Measurements from ENCODE around the gene DCP1A. TPM values are rescaled to one million over a fixed set of nuclear protein-coding genes. Genes with fewer than 3 reads are reported as not detected.

DCP1A gene
- total RNA-seq, 2 experiments from 2014 or later, result 21.8 to 23.2 TPM

- H3K4me2 ChIP-seq (ENCODE audit: low read length), result no peak overlapping the region
- intact Hi-C loops (cut with micrococcal nuclease; ENCODE audit: unreplicated experiment), result no loop called here
- no peak overlapping the region for H3K4me3 ChIP-seq (ENCODE audit: low read depth, low read length, poor library complexity, severe bottlenecking)
- no peaks in the 10 kb centered on the region for H4K20me1 ChIP-seq (ENCODE audit: insufficient read depth, low read length)
- peaks cover 6% of the 10 kb centered on the region for H3K4me1 ChIP-seq (ENCODE audit: insufficient read depth, low read length, poor library complexity, severe bottlenecking)
- peaks cover 95% of the 10 kb centered on the region for H3K36me3 ChIP-seq (ENCODE audit: insufficient read depth, low read length)
- ChIA-PET CTCF (ENCODE audit: unreplicated experiment) (no interaction called here), POLR2A (interaction anchor here (0.8 kb wide), 1 partner anchor 13 kb away, joined by 3 read pairs; no protein-coding TSS in a partner anchor)
- H3K9me2 ChIP-seq (ENCODE audit: insufficient read depth, low read length), result no peaks in the 10 kb centered on the region
- no peak overlapping the region for H2AFZ ChIP-seq (ENCODE audit: low read length)
- BruUV-seq (replicated peaks), result no TSS peak
- TF ChIP-seq EZH2phosphoT487 (IDR thresholded peaks at IDR 0.05; ENCODE audit: borderline replicate concordance, low read depth, low read length) (no peak), CTCF (conservative IDR thresholded peaks at IDR 0.05; ENCODE audit: low read length) (no peak; the same call in 1 of the 2 replicates)
- H3K79me2 ChIP-seq (ENCODE audit: insufficient read depth, low read depth, low read length), result no peaks in the 10 kb centered on the region
- no peaks in the 10 kb centered on the region for H3K9me3 ChIP-seq (ENCODE audit: low read length)
- DNase-seq (ENCODE audit: low spot score), result no peak
- no peak overlapping the region for H3K27ac ChIP-seq (ENCODE audit: low read depth, low read length, poor library complexity, severe bottlenecking)
These were observed 113.1 kb downstream of the DCP1A start for GRCh38 chr3:53234130-53234840.

Small RNAs within 50 kb of the gene (small RNA-seq; reads per million reads assigned to genes)
- gene RF00019, result not detected
- not detected for gene RF00212
- not detected for gene RF00568

Other genes with a start within 250 kb of the DCP1A start
- 9.9 and 15.8 TPM in 2 replicates for gene RFT1, start 217.1 kb downstream of the DCP1A start, total RNA-seq (2014; rRNA removed; shearing (Covaris generic))
- 34.7 and 34.8 TPM in 2 replicates for gene RFT1, start 217.1 kb downstream of the DCP1A start, total RNA-seq (2022)
- gene PRKCD, start 186.3 kb downstream of the DCP1A start, total RNA-seq (2014; rRNA removed; shearing (Covaris generic)), result 9.5 and 13.3 TPM in 2 replicates
- 91.6 and 108 TPM in 2 replicates for gene PRKCD, start 186.3 kb downstream of the DCP1A start, total RNA-seq (2022)
- gene TKT, start 91.5 kb downstream of the DCP1A start, total RNA-seq (2014; rRNA removed; shearing (Covaris generic)), result 248 and 325 TPM in 2 replicates
- gene TKT, start 91.5 kb downstream of the DCP1A start, total RNA-seq (2022), result 386 and 415 TPM in 2 replicates
- gene CACNA1D, start 147.1 kb upstream of the DCP1A start, total RNA-seq (2014; rRNA removed; shearing (Covaris generic)), result not detected in 2 replicates
- gene CACNA1D, start 147.1 kb upstream of the DCP1A start, total RNA-seq (2022), result 0.42 TPM in 1 of 2 replicates, not detected in the other

Data from OCI-LY7 (cell line).